K562 (cell line): ENCODE results near the gene OR6C76. TPM values are rescaled to one million over a fixed set of nuclear protein-coding genes. Genes with fewer than 3 reads are reported as not detected.

Experiments used
- CHD2 ChIP-seq: IDR thresholded peaks from 2 replicates; pipeline ENCODE4 v1.6.1; 2011; ENCODE audit warnings: low read depth, low read length
- EP400 ChIP-seq: fragments of 450-650 bp; IDR thresholded peaks from 2 replicates; pipeline ENCODE4 v1.6.1; 2017; ENCODE audit warnings: antibody characterized with exemption, mild to moderate bottlenecking, moderate library complexity
- IRF2 ChIP-seq: sonication (generic); formaldehyde crosslinking; IDR thresholded peaks from 2 replicates; pipeline ENCODE4 v1.8.1; 2022; ENCODE audit warnings: mild to moderate bottlenecking, missing genetic modification reagents
- MAFG ChIP-seq: fragments of 450-650 bp; conservative IDR thresholded peaks from 2 replicates; pipeline ENCODE4 v1.6.1; 2016; ENCODE audit warnings: missing genetic modification characterization, missing compliant biosample characterization
- NFE2 ChIP-seq: IDR thresholded peaks from 2 replicates; pipeline ENCODE4 v1.6.1; 2014; ENCODE audit warnings: antibody characterized with exemption, low read depth
- ZNF589 ChIP-seq: fragments of 200-800 bp; sonication (Bioruptor generic); IDR thresholded peaks from 2 replicates; pipeline ENCODE4 v1.6.1; 2016; ENCODE audit warnings: low read depth, missing genetic modification characterization, missing compliant biosample characterization
- polyA plus RNA-seq, 8 experiments: library from polyadenylated mRNA; depleted of rRNA in 4 of 8; stranded (reverse) in 5 of 8; unstranded in 3 of 8; fragments of >200 nt; fragmentation: Nextera tagmentation in 2 of 8; fragmentation: Illumina TruSeq in 1 of 8; extraction: Ambion mirVana in 2 of 8; extraction: Trizol in 1 of 8; gene quantifications; 2 replicates each; pipeline versions ENCODE4 v1.2.1 to v1.2.3, GENCODE V29; 2011 to 2014; ENCODE audit warnings: inconsistent platforms in 1 of 8, missing spikeins in 1 of 8
- total RNA-seq, 7 experiments: library from RNA; depleted of rRNA in 6 of 7; stranded (reverse); fragments of >200 nt in 6 of 7; fragmentation: Illumina TruSeq in 2 of 7; extraction: Trizol in 2 of 7; gene quantifications; 2 replicates each; pipeline versions ENCODE4 v1.2.1 to v1.2.3, GENCODE V29; 2011 to 2021; ENCODE audit warnings: low replicate concordance in 1 of 7
- TF ChIP-seq, protein P1 (sequence below): fragments of 200-800 bp; sonication (Bioruptor generic); IDR thresholded peaks from 2 replicates; pipeline ENCODE4 v1.6.1; 2017; ENCODE audit warnings: missing genetic modification characterization, missing compliant biosample characterization
- TF ChIP-seq, protein P2 (sequence below): sonication (generic); formaldehyde crosslinking; IDR thresholded peaks from 2 replicates; pipeline ENCODE4 v1.8.0; 2022; ENCODE audit warnings: missing genetic modification reagents, mild to moderate bottlenecking, moderate library complexity, borderline replicate concordance
- TF ChIP-seq, protein P3 (sequence below): fragments of 150-350 bp; conservative IDR thresholded peaks from 2 replicates; pipeline ENCODE4 v1.6.1; 2014; ENCODE audit warnings: low read length

Gene OR6C76
- total and polyA plus RNA-seq, 9 of the 15 experiments (the other 6 are each of a cell fraction or from before 2014, with no cell fraction given): not detected

DNA sequence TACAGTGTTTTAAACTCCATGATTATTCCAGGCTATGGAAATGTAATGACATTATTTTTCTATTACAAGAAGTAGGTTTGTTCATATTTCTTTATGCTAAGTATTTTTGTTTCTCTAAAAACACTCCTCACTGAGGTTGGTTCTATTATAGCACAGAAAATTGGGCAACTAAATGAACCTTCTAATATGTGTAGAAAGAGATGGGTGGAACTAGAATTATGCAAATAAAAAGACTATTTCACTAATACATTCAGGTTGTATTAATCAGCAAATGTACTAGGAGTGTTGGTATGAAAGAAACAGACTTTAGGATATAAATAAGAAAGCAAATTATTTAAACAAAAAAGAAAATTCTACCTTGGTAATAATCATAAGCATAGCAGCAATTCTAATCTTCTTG is 22.8 kb downstream of the OR6C76 start (continued):
- TF ChIP-seq, protein P1, sequence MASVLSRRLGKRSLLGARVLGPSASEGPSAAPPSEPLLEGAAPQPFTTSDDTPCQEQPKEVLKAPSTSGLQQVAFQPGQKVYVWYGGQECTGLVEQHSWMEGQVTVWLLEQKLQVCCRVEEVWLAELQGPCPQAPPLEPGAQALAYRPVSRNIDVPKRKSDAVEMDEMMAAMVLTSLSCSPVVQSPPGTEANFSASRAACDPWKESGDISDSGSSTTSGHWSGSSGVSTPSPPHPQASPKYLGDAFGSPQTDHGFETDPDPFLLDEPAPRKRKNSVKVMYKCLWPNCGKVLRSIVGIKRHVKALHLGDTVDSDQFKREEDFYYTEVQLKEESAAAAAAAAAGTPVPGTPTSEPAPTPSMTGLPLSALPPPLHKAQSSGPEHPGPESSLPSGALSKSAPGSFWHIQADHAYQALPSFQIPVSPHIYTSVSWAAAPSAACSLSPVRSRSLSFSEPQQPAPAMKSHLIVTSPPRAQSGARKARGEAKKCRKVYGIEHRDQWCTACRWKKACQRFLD (CRISPR knock-in tag): no peak
- TF ChIP-seq, protein P2, sequence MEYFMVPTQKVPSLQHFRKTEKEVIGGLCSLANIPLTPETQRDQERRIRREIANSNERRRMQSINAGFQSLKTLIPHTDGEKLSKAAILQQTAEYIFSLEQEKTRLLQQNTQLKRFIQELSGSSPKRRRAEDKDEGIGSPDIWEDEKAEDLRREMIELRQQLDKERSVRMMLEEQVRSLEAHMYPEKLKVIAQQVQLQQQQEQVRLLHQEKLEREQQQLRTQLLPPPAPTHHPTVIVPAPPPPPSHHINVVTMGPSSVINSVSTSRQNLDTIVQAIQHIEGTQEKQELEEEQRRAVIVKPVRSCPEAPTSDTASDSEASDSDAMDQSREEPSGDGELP (CRISPR knock-in tag): no peak
- TF ChIP-seq NFE2 (no peak), EP400 (no peak), IRF2 (CRISPR knock-in tag) (no peak), CHD2 (no peak), ZNF589 (CRISPR knock-in tag) (no peak), MAFG (no peak)
- TF ChIP-seq, protein P3, sequence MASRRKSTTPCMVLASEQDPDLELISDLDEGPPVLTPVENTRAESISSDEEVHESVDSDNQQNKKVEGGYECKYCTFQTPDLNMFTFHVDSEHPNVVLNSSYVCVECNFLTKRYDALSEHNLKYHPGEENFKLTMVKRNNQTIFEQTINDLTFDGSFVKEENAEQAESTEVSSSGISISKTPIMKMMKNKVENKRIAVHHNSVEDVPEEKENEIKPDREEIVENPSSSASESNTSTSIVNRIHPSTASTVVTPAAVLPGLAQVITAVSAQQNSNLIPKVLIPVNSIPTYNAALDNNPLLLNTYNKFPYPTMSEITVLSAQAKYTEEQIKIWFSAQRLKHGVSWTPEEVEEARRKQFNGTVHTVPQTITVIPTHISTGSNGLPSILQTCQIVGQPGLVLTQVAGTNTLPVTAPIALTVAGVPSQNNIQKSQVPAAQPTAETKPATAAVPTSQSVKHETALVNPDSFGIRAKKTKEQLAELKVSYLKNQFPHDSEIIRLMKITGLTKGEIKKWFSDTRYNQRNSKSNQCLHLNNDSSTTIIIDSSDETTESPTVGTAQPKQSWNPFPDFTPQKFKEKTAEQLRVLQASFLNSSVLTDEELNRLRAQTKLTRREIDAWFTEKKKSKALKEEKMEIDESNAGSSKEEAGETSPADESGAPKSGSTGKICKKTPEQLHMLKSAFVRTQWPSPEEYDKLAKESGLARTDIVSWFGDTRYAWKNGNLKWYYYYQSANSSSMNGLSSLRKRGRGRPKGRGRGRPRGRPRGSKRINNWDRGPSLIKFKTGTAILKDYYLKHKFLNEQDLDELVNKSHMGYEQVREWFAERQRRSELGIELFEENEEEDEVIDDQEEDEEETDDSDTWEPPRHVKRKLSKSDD: no peak
